Measurements from ENCODE around the gene LRIG1. TPM values are rescaled to one million over a fixed set of nuclear protein-coding genes. Genes with fewer than 3 reads are reported as not detected.

Gene LRIG1
- total and polyA plus RNA-seq, 2 donors = 23.4 to 29.2 TPM

DNA sequence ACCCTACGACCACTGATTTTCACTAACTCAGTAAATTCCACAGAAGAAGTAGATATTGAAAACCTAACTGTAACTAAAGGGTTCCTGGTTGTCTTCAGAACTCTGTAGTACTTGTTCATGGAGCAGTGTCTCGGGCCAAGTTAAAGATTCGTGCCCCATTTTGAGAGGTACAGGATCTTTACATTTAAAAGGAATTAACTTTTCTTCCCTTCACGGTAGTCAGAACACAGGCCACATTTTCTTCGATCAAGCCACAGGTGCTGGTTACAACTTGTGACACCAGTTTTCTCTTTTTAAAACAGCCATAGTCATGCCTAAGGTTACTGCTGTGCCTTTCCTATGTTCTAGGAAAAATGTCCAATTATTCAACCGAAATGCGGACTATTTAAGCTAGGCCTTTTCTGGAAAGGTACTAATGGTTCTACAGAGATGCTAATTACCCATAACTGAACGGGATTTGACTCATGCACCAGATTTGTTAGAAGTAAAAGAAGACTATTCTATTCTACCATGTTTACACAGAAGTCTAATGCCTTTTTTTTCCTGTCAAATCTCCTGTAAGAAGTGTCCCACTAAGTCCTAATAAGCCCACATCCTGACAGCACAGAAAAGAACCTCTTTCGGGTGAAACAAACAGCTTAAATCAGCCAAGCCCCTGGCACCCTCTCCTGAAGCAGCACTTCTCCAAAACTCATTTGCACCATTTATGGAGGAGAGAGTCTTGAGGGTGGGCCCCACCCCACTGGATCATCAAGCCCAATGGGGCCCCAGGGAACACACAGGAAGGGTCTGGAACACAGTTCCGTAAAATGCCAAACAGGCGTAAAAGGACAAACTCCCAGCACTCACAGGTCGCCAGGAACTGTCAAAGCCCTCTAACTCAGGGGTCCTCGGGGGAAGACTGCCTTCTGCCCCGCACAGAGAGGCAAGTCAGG lies 1.9 kb downstream of the LRIG1 start:
- WGBS = 52% methylated on average over 14 of the region's 14 CpGs
- peak overlapping the region; percentile 94 for H3K4me3 ChIP-seq (ENCODE audit: low read depth, low read length)
- no peak for DNase-seq (ENCODE audit: extremely low spot score)
- no peaks in the 10 kb centered on the region for H3K36me3 ChIP-seq (ENCODE audit: insufficient read depth)
- no peak overlapping the region for H3K27ac ChIP-seq (ENCODE audit: low read depth)
- H3K4me1 ChIP-seq (ENCODE audit: insufficient read depth) = peaks cover 1% of the 10 kb centered on the region

DNA sequence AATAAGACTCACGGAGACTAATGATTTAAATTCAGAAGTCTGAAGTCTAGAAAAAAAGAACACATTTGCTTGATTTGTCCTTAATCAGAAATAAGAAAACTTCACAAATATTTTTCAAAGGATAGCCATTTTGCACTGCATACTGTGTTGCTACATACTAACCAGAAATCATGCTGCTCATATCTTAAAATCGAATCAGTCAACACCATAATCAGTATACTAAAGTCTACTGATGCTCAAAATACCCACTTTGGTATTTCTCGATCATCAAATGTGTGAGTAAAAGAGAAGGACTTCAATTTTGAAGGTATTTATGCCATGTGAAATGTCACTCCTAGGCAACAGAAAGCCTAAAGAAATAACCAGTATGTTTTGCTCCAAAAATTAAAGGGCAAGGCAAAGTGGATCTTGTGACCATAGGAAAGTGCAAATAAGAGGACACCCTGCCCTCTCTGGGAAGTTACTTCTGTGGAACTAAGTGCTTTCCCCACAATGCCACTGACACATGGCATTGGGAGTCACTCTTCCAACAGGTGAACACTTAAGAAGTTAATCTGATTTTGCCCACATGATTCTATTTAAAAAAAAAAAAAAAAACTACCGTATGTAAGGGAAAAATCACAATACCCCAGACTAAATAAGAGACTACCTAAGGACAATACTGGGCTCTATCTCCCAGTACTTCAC lies 2.7 kb downstream of the LRIG1 start:
- Histone ChIP-seq H3K27ac (ENCODE audit: low read depth) (no peak overlapping the region), H3K36me3 (ENCODE audit: insufficient read depth) (no peaks in the 10 kb centered on the region), H3K4me1 (ENCODE audit: insufficient read depth) (peaks cover 1% of the 10 kb centered on the region), H3K4me3 (ENCODE audit: low read depth, low read length) (no peak overlapping the region)
- 66% methylated on average over 4 of the region's 4 CpGs for WGBS
- no peak for DNase-seq (ENCODE audit: extremely low spot score)

DNA sequence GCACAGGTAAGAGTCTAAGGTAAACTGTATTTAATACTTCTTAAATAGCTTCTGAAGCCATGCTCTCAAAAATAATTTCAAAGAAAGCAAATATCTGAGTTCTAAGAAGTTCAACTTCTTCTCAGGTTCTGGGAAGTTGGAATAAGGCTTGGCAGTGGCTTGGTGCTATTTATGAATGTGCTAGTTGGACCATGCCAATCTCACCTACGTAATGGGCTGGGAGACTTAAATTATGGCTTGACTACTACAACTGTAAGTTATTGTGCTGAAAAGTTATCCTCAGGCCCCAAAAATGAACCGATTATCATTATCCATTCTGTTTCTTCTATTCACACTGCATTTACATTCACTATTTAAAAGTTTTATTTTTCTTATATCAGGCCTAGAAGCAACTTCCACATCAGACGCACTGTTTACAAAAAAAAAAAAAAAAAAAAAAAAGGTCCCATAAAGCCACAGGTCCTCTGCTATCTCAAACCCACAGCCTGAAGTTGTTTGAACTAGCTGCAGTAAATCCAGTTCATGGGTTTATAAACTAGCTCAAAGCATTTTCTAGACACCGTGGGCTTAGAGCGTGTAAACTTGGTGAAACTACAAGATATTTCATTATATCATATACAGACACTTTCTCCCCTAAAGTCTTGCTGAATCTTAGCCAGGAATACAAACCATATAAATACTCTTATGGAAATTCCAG lies 3.4 kb downstream of the LRIG1 start:
- DNase-seq (ENCODE audit: extremely low spot score) = no peak
- WGBS = 63% methylated on average over 5 of the region's 5 CpGs
- Histone ChIP-seq H3K4me3 (ENCODE audit: low read depth, low read length) (no peak overlapping the region), H3K4me1 (ENCODE audit: insufficient read depth) (peaks cover 1% of the 10 kb centered on the region), H3K27ac (ENCODE audit: low read depth) (no peak overlapping the region), H3K36me3 (ENCODE audit: insufficient read depth) (no peaks in the 10 kb centered on the region)

DNA sequence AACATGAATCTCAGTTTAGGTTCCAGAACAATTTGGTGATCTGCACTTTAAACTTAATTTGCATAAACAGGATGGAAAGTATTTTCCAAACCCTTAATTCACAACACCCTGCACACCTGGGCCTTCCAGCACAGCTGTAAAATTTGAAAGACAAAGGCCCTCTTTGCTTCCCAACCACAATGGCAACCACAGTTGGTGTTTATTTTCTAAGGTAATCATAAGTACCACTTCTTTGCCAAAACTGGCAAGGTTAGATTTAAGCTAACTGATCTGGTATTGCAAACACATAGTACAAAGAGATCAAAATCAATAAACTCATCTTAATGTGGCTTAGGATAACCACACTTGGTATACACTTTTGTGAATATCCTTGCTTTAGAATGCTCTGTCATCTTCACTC lies 4.1 kb downstream of the LRIG1 start:
- H3K27ac ChIP-seq (ENCODE audit: low read depth) = no peak overlapping the region
- no peak for DNase-seq (ENCODE audit: extremely low spot score)
- no peak overlapping the region for H3K4me3 ChIP-seq (ENCODE audit: low read depth, low read length)
- H3K36me3 ChIP-seq (ENCODE audit: insufficient read depth) = no peaks in the 10 kb centered on the region
- peaks cover 1% of the 10 kb centered on the region for H3K4me1 ChIP-seq (ENCODE audit: insufficient read depth)

DNA sequence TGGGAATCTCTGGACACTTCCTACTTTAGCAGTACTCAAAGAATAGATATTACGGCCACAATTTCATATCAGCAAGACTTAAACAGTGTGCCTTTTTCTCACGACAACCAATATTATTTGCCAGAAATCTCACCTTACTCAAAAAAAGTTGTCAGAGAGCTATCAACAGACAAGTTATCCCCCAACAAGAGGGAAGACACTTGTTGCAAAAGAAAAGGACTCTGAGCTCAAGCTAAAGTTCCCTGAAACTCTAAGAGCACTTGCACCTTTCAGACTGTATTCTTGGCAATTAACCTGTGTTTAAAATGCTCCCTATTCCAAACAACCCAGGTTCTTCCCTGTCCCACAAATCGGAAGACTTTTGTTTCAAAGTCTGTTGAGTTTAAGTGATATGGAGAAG lies 4.5 kb downstream of the LRIG1 start:
- 88% methylated on average over 3 of the region's 3 CpGs for WGBS
- no peak overlapping the region for H3K4me3 ChIP-seq (ENCODE audit: low read depth, low read length)

DNA sequence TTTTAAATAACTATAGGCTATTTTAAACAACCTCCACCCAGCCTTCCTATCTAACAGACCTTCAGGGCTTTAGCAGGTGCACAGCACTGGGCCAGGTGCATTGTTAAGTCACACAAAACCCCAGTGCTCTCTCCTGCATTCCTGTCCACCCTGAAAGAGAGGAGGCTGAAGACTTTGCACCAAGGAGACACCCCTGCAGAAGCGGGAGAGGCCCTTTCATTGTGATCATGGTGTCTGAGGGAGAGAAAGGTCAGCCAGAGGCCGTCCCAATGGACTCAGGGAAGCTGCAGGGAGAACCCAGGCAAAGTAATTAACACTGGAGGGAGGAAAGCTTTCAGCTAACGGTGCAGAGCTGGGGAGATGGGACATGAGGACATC lies 5.2 kb downstream of the LRIG1 start:
- Histone ChIP-seq H3K4me3 (ENCODE audit: low read depth, low read length) (no peak overlapping the region), H3K27ac (ENCODE audit: low read depth) (no peak overlapping the region), H3K36me3 (ENCODE audit: insufficient read depth) (no peaks in the 10 kb centered on the region), H3K4me1 (ENCODE audit: insufficient read depth) (peaks cover 1% of the 10 kb centered on the region)
- DNase-seq (ENCODE audit: extremely low spot score) = no peak
- WGBS = 71% methylated on average over 3 of the region's 3 CpGs

More for the DNA sequence above, 4.5 kb downstream of the LRIG1 start:
- DNase-seq (ENCODE audit: extremely low spot score) = no peak
- Histone ChIP-seq H3K27ac (ENCODE audit: low read depth) (no peak overlapping the region), H3K4me1 (ENCODE audit: insufficient read depth) (peaks cover 1% of the 10 kb centered on the region), H3K36me3 (ENCODE audit: insufficient read depth) (no peaks in the 10 kb centered on the region)

DNA sequence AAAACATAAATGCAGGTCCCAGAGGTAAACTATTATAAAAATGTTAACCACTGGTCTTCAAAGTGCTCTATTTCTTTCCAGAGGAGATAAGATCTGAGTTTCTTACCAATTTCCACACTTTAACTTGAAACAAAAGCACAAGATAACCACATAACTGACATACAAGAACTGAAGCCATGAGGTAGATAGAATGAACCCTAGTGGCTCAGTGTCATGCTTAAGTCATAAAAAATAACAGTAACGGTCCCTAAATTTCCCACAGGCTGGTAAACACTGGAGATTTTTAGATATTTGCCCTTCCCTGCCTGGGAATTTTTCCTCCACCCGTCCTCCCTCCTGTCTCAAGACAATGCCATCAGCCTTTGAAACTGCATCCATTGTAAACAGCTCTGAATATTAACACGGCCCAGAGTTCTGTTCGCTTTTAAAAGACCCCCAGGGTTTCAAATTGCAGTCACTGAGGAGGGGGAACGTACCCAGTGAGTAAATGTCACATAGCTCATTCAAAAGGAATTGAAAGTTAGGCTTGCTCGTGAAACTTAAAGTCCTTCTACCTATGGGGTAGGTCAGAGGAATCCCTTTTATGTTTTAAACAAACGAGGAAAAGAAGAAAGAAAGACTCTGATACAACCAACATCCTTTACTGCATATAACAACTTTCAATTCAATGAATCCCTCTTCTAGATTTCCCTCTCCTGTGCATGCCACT lies 5.7 kb downstream of the LRIG1 start:
- H3K4me1 ChIP-seq (ENCODE audit: insufficient read depth) = peaks cover 1% of the 10 kb centered on the region
- WGBS = 76% methylated on average over 7 of the region's 7 CpGs
- no peak for DNase-seq (ENCODE audit: extremely low spot score)
- no peak overlapping the region for H3K4me3 ChIP-seq (ENCODE audit: low read depth, low read length)
- no peak overlapping the region for H3K27ac ChIP-seq (ENCODE audit: low read depth)
- no peaks in the 10 kb centered on the region for H3K36me3 ChIP-seq (ENCODE audit: insufficient read depth)

DNA sequence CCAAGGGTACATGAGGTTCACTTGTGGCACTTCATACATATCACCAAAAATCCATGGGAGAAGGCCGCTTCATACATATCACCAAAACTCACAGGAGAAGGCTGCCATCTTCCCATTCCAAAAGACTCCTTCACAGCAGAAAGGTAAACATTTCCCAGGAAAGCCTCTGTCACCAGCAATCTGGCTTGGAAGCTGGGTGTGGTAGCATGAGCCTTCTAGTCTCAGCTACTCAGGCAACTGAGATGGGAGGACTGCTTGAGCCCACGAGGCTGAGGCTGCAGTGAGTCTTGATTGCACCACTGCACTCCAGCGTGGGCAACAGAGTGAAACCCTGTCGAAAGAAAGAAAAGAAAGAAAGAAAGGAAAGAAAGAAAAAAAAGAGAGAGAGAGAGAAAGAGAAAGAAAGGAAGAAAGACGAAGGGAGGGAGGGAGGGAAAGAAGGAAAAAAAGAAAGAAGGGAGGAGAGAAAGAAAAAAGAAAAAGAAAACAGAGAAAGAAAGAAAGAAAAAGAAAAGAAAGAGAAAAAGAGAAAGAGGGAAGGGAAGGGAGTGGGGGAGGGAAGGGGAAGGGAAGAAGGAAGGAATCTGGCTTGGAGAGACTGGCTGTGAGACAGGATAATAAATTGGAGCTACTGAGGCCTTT lies 7.2 kb downstream of the LRIG1 start:
- no peak overlapping the region for H3K4me3 ChIP-seq (ENCODE audit: low read depth, low read length)
- H3K36me3 ChIP-seq (ENCODE audit: insufficient read depth) = no peaks in the 10 kb centered on the region
- peaks cover 1% of the 10 kb centered on the region for H3K4me1 ChIP-seq (ENCODE audit: insufficient read depth)
- 92% methylated on average over 5 of the region's 5 CpGs for WGBS
- H3K27ac ChIP-seq (ENCODE audit: low read depth) = no peak overlapping the region
- no peak for DNase-seq (ENCODE audit: extremely low spot score)

DNA sequence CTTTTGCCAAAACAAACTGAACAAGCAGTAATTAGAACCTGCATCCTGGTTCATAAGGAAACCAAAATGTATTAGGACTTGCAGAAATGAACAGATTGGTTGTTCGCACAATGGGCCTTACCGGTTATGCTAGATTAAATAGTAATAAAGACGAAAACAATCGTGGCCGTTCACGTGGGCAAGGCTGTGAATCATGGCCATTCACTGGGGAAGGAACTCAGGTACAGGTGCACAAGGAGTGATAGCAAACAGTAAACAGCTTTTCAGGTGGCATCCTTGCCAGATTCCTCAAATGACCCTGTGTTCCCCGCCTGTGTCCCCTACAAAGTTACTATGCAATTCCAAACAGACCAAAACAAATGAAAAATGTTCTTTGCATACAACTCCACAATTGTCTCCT lies 8.2 kb downstream of the LRIG1 start:
- Histone ChIP-seq H3K27ac (ENCODE audit: low read depth) (no peak overlapping the region), H3K36me3 (ENCODE audit: insufficient read depth) (no peaks in the 10 kb centered on the region), H3K4me3 (ENCODE audit: low read depth, low read length) (no peak overlapping the region), H3K4me1 (ENCODE audit: insufficient read depth) (no peaks in the 10 kb centered on the region)
- 81% methylated on average over 7 of the region's 7 CpGs for WGBS
- no peak for DNase-seq (ENCODE audit: extremely low spot score)

DNA sequence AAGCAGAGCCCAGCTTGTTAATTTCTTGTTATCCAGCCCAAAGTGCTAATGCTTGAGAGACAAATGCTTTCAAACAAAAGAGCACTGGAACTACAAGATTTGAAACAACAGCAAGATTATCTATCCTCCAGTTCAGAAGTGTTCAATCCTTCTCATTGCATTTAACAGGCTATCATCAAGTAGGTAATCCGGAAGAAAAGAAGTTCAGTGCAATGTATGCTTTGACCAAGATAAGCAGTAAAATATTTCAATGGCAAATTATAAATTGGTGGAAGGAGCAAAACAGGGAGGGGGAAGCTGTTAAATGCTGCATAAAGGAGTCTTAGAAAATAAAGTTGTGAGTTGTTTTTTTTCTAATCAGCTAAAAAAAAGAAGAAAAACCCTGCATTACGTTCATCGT lies 8.8 kb downstream of the LRIG1 start:
- Histone ChIP-seq H3K4me3 (ENCODE audit: low read depth, low read length) (no peak overlapping the region), H3K4me1 (ENCODE audit: insufficient read depth) (no peaks in the 10 kb centered on the region), H3K27ac (ENCODE audit: low read depth) (no peak overlapping the region), H3K36me3 (ENCODE audit: insufficient read depth) (no peaks in the 10 kb centered on the region)
- 85% methylated on average over 3 of the region's 3 CpGs for WGBS
- no peak for DNase-seq (ENCODE audit: extremely low spot score)

DNA sequence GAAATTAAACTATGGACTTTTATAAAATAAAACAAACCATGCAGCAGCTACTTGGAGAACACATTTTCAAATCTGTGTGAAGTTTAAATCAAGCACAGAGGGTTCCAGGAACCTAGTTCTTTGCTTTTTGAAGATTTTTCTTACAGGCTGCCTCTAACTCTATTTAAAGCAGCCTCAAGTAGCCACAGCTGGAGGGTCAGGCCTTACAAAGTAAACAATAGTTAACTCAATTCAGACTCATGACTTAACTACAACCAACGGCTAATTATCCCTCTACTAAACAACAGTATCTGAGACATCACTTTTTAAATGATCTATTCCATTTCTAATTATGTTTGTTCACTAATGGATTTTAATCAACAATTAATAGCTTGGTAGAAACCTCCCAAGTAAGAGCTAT lies 9.8 kb downstream of the LRIG1 start:
- H3K36me3 ChIP-seq (ENCODE audit: insufficient read depth) = no peaks in the 10 kb centered on the region
- H3K4me3 ChIP-seq (ENCODE audit: low read depth, low read length) = no peak overlapping the region
- WGBS = 31% methylated on average over 1 of the region's 1 CpG
- H3K27ac ChIP-seq (ENCODE audit: low read depth) = no peak overlapping the region
- H3K4me1 ChIP-seq (ENCODE audit: insufficient read depth) = no peaks in the 10 kb centered on the region
- no peak for DNase-seq (ENCODE audit: extremely low spot score)

DNA sequence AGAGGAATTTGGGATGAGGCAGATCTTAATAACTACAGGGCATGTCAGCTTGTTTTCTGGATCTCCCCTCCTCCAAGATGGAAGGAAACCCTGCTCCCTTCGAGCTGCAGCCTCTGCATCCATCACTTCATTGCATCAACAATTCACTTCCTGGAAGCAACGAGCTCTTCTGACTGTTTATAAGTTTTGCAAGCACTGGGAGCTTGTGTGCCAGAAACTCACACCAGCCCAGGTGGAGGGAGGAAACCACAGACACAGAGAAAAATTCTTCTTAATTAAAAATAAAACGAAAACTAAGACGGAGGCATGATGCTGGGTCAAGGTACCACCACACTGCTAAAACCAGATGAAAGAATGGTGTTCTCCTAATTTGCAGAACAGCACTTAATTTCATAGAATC lies 10.6 kb downstream of the LRIG1 start:
- Histone ChIP-seq H3K27ac (ENCODE audit: low read depth) (no peak overlapping the region), H3K4me3 (ENCODE audit: low read depth, low read length) (no peak overlapping the region), H3K36me3 (ENCODE audit: insufficient read depth) (no peaks in the 10 kb centered on the region), H3K4me1 (ENCODE audit: insufficient read depth) (no peaks in the 10 kb centered on the region)
- WGBS = 47% methylated on average over 4 of the region's 4 CpGs
- DNase-seq (ENCODE audit: extremely low spot score) = no peak

DNA sequence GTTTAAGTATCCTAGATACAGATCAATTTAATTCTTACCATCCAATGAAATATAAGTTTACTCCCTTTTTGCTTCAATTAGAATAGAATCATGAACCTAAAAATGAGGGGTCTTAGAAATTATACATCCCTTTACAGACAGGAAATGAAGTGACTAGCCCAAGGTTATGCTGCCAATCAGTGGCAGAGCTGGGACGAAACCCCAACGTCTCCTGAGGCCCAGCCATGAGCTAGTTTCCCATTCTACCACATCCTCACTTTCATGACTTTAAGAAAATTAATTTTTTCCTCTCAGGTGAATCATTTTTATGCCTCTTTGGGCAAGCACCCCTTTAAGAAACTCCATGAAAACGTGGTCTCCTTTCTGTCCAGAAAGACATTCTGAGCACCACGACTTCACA lies 11.2 kb downstream of the LRIG1 start:
- H3K4me1 ChIP-seq (ENCODE audit: insufficient read depth) = no peaks in the 10 kb centered on the region
- no peaks in the 10 kb centered on the region for H3K36me3 ChIP-seq (ENCODE audit: insufficient read depth)
- H3K4me3 ChIP-seq (ENCODE audit: low read depth, low read length) = no peak overlapping the region
- no peak overlapping the region for H3K27ac ChIP-seq (ENCODE audit: low read depth)
- DNase-seq (ENCODE audit: extremely low spot score) = no peak
- 89% methylated on average over 4 of the region's 4 CpGs for WGBS
